SK-N-SH (cell line): ENCODE results near the gene AGXT2. TPM values are rescaled to one million over a fixed set of nuclear protein-coding genes. Genes with fewer than 3 reads are reported as not detected.

ENCODE experiments used
- CTCF ChIA-PET: fragments of 300-600, 350-600 bp; formaldehyde crosslinking; extraction: SDS; loops from one replicate; lab custom pipeline; 2021; lab: Yijun Ruan, JAX
- POLR2A ChIA-PET: fragments of 350-600 bp; sonication (Branson Sonifier 250); formaldehyde crosslinking; extraction: SDS; loops from one replicate; lab custom pipeline; 2020; ENCODE audit warnings: antibody characterized with exemption, inconsistent platforms; lab: Yijun Ruan, JAX
- DNase-seq: peaks from one replicate; pipeline ENCODE4 v3.0.0; 2012
- H2AFZ ChIP-seq: fragments of 200-600 bp; sonication (generic); 2 replicates; pipeline ENCODE4 v1.8.1; 2016; ENCODE audit warnings: antibody characterized with exemption, mild to moderate bottlenecking, low read depth
- H3F3A ChIP-seq: fragments of 200-600 bp; sonication (generic); replicated peaks from 2 replicates; pipeline ENCODE3; 2016; ENCODE audit warnings: antibody characterized with exemption, mild to moderate bottlenecking; ENCODE audit not compliant: insufficient read depth
- H3K27ac ChIP-seq, 2 experiments: fragments of 200-500 bp in 1 of 2; fragments of 200-600 bp in 1 of 2; sonication (Bioruptor generic) in 1 of 2; sonication (generic), shearing (Covaris generic) in 1 of 2; 2 replicates each; pipeline versions ENCODE4 v1.5.1 to v1.6.1; 2014 to 2016; ENCODE audit warnings: low read depth in 2 of 2, inconsistent platforms in 1 of 2, low read length in 1 of 2, mild to moderate bottlenecking in 1 of 2, mixed read lengths in 1 of 2
- H3K27me3 ChIP-seq: fragments of 200-600 bp; sonication (generic), shearing (Covaris generic); 2 replicates; pipeline ENCODE4 v1.6.1; 2016; ENCODE audit warnings: mixed run types; ENCODE audit not compliant: insufficient read depth
- H3K36me3 ChIP-seq, 2 experiments: fragments of 200-500 bp in 1 of 2; fragments of 200-600 bp in 1 of 2; sonication (Bioruptor generic) in 1 of 2; sonication (generic) in 1 of 2; replicated peaks in 1 of 2; 2 replicates each; pipeline versions ENCODE3 to v1.5.1; 2014 to 2016; ENCODE audit warnings: low read length in 1 of 2, mild to moderate bottlenecking in 1 of 2; ENCODE audit not compliant: insufficient read depth in 2 of 2, control insufficient read depth in 1 of 2
- H3K4me1 ChIP-seq, 2 experiments: fragments of 200-500 bp in 1 of 2; fragments of 200-600 bp in 1 of 2; sonication (Bioruptor generic) in 1 of 2; sonication (generic), shearing (Covaris generic) in 1 of 2; 2 replicates each; pipeline versions ENCODE4 v1.5.1 to v1.6.1; 2014 to 2016; ENCODE audit warnings: low read depth in 1 of 2, low read length in 1 of 2, mixed run types in 1 of 2; ENCODE audit not compliant: insufficient read depth in 2 of 2, control insufficient read depth in 1 of 2
- H3K4me2 ChIP-seq: fragments of 200-600 bp; sonication (generic), shearing (Covaris generic); 2 replicates; pipeline ENCODE4 v1.6.1; 2017; ENCODE audit warnings: mixed run types
- H3K4me3 ChIP-seq, 2 experiments: fragments of 200-500 bp in 1 of 2; fragments of 200-600 bp in 1 of 2; sonication (Bioruptor generic) in 1 of 2; sonication (generic), shearing (Covaris generic) in 1 of 2; 2 replicates each; pipeline versions ENCODE4 v1.5.1 to v1.8.1; 2014 to 2016; ENCODE audit warnings: low read depth in 2 of 2, inconsistent platforms in 1 of 2, low read length in 1 of 2, mild to moderate bottlenecking in 1 of 2, mixed read lengths in 1 of 2, moderate library complexity in 1 of 2
- H3K79me2 ChIP-seq: fragments of 200-600 bp; sonication (generic); 2 replicates; pipeline ENCODE4 v1.8.1; 2017; ENCODE audit warnings: mild to moderate bottlenecking; ENCODE audit not compliant: insufficient read depth
- H3K9ac ChIP-seq: fragments of 200-600 bp; sonication (generic); 2 replicates; pipeline ENCODE4 v1.6.1; 2017; ENCODE audit warnings: mixed run types
- H3K9me2 ChIP-seq: fragments of 200-600 bp; sonication (generic); 2 replicates; pipeline ENCODE4 v1.6.1; 2017; ENCODE audit warnings: mixed run types
- H3K9me3 ChIP-seq: fragments of 200-600 bp; sonication (generic); 2 replicates; pipeline ENCODE4 v1.6.1; 2017; ENCODE audit warnings: mixed run types, mild to moderate bottlenecking, moderate library complexity
- H4K20me1 ChIP-seq: fragments of 200-600 bp; sonication (generic); 2 replicates; pipeline ENCODE4 v1.6.1; 2017; ENCODE audit warnings: mild to moderate bottlenecking, mixed run types; ENCODE audit not compliant: insufficient read depth
- CTCF ChIP-seq: fragments of 200-600 bp; sonication (generic); IDR thresholded peaks from 2 replicates; pipeline ENCODE4 v1.6.1; 2017; ENCODE audit warnings: antibody characterized with exemption, mild to moderate bottlenecking, moderate library complexity
- EP300 ChIP-seq, 2 experiments: IDR thresholded peaks; 2 replicates each; pipeline versions ENCODE4 v1.4.0 to v1.6.1; 2012; ENCODE audit warnings: borderline replicate concordance in 1 of 2, low read depth in 1 of 2, low read length in 1 of 2
- EZH2phosphoT487 ChIP-seq: fragments of 200-600 bp; sonication (generic); IDR thresholded peaks from 2 replicates; pipeline ENCODE4 v1.6.1; 2017; ENCODE audit warnings: low read depth, mixed run types, mild to moderate bottlenecking, antibody characterized with exemption, moderate library complexity, borderline replicate concordance
- FOXJ3 ChIP-seq: sonication (generic); formaldehyde crosslinking; IDR thresholded peaks from 2 replicates; pipeline ENCODE4 v1.5.1; 2020; ENCODE audit warnings: mild to moderate bottlenecking, missing genetic modification reagents
- FOXM1 ChIP-seq: IDR thresholded peaks from 2 replicates; pipeline ENCODE4 v1.4.0; 2012; ENCODE audit warnings: low read depth, mild to moderate bottlenecking
- GATA2 ChIP-seq: sonication (generic); formaldehyde crosslinking; IDR thresholded peaks from 2 replicates; pipeline ENCODE4 v1.5.0; 2020; ENCODE audit warnings: mild to moderate bottlenecking, missing genetic modification reagents
- MEF2A ChIP-seq: IDR thresholded peaks from 2 replicates; pipeline ENCODE4 v1.4.0; 2012; ENCODE audit warnings: low read depth, borderline replicate concordance
- MXI1 ChIP-seq: IDR thresholded peaks from 2 replicates; pipeline ENCODE4 v1.6.1; 2012; ENCODE audit warnings: mild to moderate bottlenecking, low read depth, low read length, improper control_type of control experiment
- RAD21 ChIP-seq: IDR thresholded peaks from 2 replicates; pipeline ENCODE4 v1.6.1; 2012; ENCODE audit warnings: mild to moderate bottlenecking, low read length
- SMC3 ChIP-seq: IDR thresholded peaks from 2 replicates; pipeline ENCODE4 v1.6.1; 2012; ENCODE audit warnings: low read depth, low read length, improper control_type of control experiment
- WGBS: methylation state at CpG from one replicate; pipeline ENCODE4 v1.1.6; 2017; ENCODE audit warnings: low lambda C conversion rate; 5-methylcytosine and 5-hydroxymethylcytosine counted together
- polyA plus RNA-seq, 3 experiments: library from polyadenylated mRNA; depleted of rRNA; stranded (reverse); fragments of >200 nt; gene quantifications; 2 replicates each; pipeline ENCODE4 v1.2.3, GENCODE V29; 2012
- TF ChIP-seq, protein P1 (sequence below): IDR thresholded peaks from 2 replicates; pipeline ENCODE4 v1.4.0; 2012; ENCODE audit warnings: low read depth, borderline replicate concordance
- TF ChIP-seq, protein P2 (sequence below): fragments of 150-350 bp; IDR thresholded peaks from 2 replicates; pipeline ENCODE4 v1.6.1; 2016; ENCODE audit warnings: mild to moderate bottlenecking, low read depth, low read length

Gene AGXT2
- polyA plus RNA-seq, 1 of the 3 experiments (the other 2 are of a cell fraction) = not detected

DNA sequence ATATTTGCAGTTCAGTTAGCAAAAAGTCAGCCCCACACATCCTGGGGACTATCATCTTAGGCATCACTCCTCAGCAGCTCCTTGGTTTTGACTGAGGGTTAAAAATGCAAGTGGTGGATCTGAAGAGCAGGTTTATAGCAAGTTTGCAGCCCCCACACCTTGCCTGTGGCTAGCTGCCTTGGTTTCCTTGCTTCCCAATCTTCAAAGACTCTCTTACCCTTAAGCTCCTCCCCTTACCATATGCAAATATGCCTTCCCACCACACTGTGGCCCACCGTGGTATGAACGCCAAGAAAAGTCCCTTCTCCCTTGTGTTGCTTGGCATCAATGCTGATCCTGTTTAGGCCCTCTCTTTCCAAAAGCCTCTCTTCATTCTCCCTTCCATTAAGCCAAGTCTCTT is 45.0 kb upstream of the AGXT2 start:
- H3K27ac ChIP-seq = no peak overlapping the region
- H4K20me1 ChIP-seq = no peaks in the 10 kb centered on the region
- H3K27me3 ChIP-seq = no peaks in the 10 kb centered on the region; the same call in 1 of the 2 replicates
- no peaks in the 10 kb centered on the region for H3F3A ChIP-seq
- no peak overlapping the region for H2AFZ ChIP-seq
- no peak for TF ChIP-seq RAD21
- no peak for TF ChIP-seq FOXM1
- TF ChIP-seq, protein P1, sequence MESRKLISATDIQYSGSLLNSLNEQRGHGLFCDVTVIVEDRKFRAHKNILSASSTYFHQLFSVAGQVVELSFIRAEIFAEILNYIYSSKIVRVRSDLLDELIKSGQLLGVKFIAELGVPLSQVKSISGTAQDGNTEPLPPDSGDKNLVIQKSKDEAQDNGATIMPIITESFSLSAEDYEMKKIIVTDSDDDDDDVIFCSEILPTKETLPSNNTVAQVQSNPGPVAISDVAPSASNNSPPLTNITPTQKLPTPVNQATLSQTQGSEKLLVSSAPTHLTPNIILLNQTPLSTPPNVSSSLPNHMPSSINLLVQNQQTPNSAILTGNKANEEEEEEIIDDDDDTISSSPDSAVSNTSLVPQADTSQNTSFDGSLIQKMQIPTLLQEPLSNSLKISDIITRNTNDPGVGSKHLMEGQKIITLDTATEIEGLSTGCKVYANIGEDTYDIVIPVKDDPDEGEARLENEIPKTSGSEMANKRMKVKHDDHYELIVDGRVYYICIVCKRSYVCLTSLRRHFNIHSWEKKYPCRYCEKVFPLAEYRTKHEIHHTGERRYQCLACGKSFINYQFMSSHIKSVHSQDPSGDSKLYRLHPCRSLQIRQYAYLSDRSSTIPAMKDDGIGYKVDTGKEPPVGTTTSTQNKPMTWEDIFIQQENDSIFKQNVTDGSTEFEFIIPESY = no peak
- TF ChIP-seq EP300 (IDR thresholded peaks at IDR 0.05; ENCODE audit: borderline replicate concordance in 1 of 2, low read depth in 1 of 2, low read length in 1 of 2) = no peak
- TF ChIP-seq GATA2 (CRISPR knock-in tag) = no peak
- TF ChIP-seq FOXJ3 (CRISPR knock-in tag) = no peak
- no peak for TF ChIP-seq SMC3
- TF ChIP-seq, all 33 proteins: peak for 0
- Histone ChIP-seq H3K36me3 (no peaks in the 10 kb centered on the region), H3K9me2 (no peaks in the 10 kb centered on the region), H3K4me1 (no peaks in the 10 kb centered on the region), H3K4me3 (no peak overlapping the region), H3K9me3 (no peaks in the 10 kb centered on the region), H3K4me2 (no peak overlapping the region), H3K9ac (no peak overlapping the region), H3K79me2 (no peaks in the 10 kb centered on the region)
- no peak for DNase-seq
- WGBS = 41% methylated on average over 2 of the region's 2 CpGs
- POLR2A ChIA-PET = no interaction called here
- CTCF ChIA-PET = interaction anchor here (1.3 to 2.9 kb wide), 4 partner anchors 28 to 832 kb away, joined by 4 to 7 read pairs (median 5); no protein-coding TSS in a partner anchor

DNA sequence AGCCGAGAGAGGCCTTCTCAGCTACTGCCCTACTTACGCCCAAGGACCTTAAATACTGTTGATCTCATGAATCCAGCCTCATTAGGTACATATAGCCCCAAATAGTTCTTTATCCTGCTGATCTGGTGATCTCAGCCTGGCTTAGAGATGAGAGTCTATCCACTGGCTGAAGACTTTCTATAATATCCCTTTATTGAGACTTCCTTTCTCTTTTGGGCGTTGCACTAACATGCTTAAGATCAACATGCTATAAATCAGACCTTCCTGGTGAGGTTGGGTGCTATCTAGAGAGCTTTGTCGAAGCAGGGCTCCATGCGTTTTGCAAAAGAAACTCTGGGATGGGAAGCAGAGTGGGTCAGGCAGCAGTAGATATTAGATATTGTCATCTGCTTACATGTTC is 44.0 kb upstream of the AGXT2 start:
- no peaks in the 10 kb centered on the region for H3K79me2 ChIP-seq
- H4K20me1 ChIP-seq = no peaks in the 10 kb centered on the region
- no peak overlapping the region for H2AFZ ChIP-seq
- no peak for DNase-seq
- POLR2A ChIA-PET = no interaction called here
- TF ChIP-seq MEF2A = no peak
- TF ChIP-seq, protein P1 = no peak
- TF ChIP-seq, protein P2, sequence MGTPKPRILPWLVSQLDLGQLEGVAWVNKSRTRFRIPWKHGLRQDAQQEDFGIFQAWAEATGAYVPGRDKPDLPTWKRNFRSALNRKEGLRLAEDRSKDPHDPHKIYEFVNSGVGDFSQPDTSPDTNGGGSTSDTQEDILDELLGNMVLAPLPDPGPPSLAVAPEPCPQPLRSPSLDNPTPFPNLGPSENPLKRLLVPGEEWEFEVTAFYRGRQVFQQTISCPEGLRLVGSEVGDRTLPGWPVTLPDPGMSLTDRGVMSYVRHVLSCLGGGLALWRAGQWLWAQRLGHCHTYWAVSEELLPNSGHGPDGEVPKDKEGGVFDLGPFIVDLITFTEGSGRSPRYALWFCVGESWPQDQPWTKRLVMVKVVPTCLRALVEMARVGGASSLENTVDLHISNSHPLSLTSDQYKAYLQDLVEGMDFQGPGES = no peak
- TF ChIP-seq CTCF = no peak
- no peak for TF ChIP-seq EZH2phosphoT487
- no peak for TF ChIP-seq MXI1
- H3K4me2 ChIP-seq = no peak overlapping the region
- no peaks in the 10 kb centered on the region for H3K4me1 ChIP-seq
- H3K9ac ChIP-seq = no peak overlapping the region
- H3K9me3 ChIP-seq = no peaks in the 10 kb centered on the region
- H3F3A ChIP-seq = no peaks in the 10 kb centered on the region
- WGBS = 25% methylated on average over 4 of the region's 5 CpGs
- H3K4me3 ChIP-seq = no peak overlapping the region
- CTCF ChIA-PET = interaction anchor here (1.3 to 2.9 kb wide), 5 partner anchors 29 to 833 kb away, joined by 4 to 16 read pairs (median 5); no protein-coding TSS in a partner anchor
- H3K36me3 ChIP-seq = no peaks in the 10 kb centered on the region
- H3K27ac ChIP-seq = no peak overlapping the region
- H3K27me3 ChIP-seq = no peaks in the 10 kb centered on the region; the same call in 1 of the 2 replicates
- H3K9me2 ChIP-seq = no peaks in the 10 kb centered on the region
